NCI-H187 treated with DMSO at 0.1 percent for 48 hours (cell line): ENCODE data around the gene CAMK2D.

Experiments
- DNase-seq: peaks from one replicate; lab custom pipeline; 2025; lab: John Stamatoyannopoulos, UW

CAMK2D gene

GRCh38 chr4:113471146-113471860 lies 290.2 kb downstream of the CAMK2D start:
- no peak for DNase-seq

GRCh38 chr4:113469926-113470325 lies 291.6 kb downstream of the CAMK2D start:
- DNase-seq, result no peak

DNA sequence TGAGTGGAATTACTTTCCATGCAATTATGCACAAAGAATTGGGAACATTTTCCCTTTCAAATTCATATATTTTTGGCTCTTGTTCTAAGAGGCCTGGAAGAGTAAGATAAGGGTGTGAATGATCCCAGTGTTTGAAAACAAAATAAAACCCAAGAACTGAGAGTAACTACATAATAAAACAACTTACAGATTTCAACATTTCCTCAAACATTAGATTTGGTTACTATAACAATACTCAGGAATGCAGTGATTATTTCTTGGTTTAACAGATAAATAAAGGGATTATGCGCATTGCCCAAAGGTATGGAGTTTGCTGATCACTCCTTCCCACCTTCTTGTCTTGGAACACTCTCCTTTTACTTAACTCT lies 292.5 kb downstream of the CAMK2D start:
- no peak for DNase-seq

DNA sequence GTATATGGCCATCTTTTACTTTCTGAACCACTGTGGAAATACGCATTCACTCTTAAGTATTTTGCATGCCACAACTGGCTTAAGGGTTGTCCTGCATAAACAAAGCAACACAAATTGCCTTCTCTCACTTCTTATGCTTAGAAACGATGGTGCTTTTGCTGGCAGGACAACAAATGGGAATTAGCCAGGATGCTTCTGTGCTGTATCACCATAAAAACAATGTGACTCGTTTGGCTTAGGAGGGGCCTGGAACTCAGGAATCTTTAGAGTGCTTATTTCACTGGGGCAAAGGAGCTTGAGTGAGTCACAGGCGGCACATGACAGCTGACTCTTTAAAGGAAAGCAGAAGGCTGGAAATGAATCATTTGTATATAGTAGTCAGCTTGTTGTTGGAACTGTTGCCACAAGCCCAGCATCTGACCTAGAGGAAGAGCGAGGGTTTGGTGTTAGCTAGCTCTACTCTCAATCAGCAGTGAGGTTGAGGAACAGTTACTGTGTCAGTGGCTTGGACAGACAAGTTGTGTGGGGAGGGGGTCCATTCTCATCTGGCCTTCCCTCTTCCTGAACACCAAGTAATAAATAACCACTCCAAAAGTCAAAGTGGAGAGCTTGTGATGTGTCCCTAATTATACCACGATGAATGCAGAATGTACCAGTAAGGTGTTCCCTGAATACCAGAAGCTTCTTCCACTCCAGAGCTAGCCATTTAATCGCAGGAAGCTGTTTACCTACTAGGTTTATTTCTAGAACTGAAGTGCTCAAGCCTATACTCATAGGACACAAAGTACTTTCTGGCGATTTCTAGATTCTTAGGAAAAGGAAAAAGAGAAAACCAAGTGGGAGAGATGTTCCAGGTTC lies 293.1 kb downstream of the CAMK2D start:
- DNase-seq, result no peak

DNA sequence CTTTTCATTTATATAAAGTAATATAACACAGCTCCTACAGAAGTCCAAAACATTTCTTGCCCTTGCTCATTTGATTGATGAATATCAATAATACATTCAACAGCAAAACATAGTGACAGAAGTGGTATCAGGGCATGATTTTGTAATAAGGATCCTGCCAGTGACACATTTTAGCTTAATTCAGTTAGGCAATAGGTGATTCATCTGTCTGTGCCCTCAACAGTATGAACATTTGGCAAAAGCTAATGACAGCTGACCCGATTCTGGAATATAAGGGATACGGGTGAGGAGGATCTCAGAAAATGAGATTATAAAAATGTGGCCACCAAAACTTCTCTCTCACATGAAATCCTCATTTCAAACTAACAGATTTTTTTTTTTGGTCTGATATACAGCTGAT lies 294.0 kb downstream of the CAMK2D start:
- DNase-seq, result no peak

DNA sequence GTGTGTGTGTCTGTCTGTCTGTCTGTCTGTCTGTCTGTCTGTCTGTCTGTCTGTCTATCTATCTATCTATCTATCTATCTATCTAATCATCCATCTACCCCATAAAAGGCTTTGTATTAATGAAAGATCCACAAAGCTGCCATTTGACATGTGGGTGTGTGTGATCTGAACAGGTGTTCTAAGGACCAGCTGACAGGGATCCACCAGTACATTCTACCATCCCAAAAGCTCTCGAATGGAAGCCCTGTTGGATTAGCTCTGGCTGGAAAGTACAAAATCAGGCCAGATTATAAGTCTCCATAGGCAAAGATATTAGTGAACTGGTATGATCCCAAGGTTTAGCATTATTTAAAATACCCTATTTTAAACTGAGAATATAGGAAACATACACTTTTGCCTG lies 299.3 kb downstream of the CAMK2D start:
- no peak for DNase-seq

- DNase-seq, result no peak
Observed at GRCh38 chr4:113461281-113461680, 300.3 kb downstream of the CAMK2D start.

DNA sequence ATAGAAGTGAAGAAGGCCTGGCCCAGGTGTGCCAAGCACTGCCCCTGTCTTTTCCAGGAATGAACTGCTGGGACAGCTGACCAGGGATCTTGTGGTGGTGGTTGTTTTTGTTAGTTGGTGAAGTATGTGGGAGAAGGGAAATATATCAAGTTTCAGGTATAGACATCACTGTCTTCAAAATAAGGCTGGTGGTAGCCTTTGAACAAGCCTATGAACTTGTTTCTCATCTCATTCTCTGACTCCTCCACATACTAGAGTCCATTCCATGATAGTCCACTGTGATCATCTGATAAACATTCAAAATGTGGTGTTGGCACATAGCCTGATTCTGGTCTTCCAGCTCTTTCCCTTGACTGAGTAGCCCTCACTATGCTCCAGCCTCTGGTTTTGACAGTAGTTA lies 303.7 kb downstream of the CAMK2D start:
- DNase-seq, result no peak

DNA sequence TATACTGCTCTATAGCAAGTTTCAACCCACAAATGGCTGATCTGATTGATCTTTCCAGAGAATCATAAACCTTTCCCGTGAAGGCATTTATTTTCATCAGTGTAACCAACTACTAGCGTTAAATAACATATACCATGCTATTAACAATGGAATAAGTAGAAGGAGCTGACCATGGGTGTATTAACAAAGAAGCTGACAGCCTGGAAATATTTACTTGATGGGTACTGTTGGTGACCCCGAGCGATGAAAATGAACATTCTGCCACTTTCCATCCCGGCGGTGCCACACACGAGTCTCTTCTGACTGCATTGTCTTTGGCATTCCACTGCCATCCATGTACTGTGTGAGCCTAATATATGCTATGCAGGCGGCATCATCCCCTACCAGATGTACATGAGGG lies 304.4 kb downstream of the CAMK2D start:
- no peak for DNase-seq

DNA sequence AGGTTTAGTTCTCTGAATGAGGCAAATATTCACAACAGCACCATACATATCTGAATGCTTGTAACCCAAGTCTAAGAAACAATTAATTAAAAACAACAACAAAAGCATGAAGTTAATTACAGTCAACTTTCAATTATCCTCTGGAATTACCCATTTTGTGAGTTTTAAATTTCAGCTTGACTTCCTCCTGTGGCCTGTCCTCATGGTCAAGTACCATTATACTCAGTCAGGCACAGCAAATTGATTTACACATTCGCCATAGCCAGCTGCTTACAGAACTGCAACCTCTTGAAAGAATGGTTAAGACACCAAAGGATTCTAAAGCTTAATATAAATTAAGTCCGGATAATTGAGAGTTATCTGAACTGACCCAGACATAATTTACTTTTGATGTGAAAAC lies 306.5 kb downstream of the CAMK2D start:
- no peak for DNase-seq

DNA sequence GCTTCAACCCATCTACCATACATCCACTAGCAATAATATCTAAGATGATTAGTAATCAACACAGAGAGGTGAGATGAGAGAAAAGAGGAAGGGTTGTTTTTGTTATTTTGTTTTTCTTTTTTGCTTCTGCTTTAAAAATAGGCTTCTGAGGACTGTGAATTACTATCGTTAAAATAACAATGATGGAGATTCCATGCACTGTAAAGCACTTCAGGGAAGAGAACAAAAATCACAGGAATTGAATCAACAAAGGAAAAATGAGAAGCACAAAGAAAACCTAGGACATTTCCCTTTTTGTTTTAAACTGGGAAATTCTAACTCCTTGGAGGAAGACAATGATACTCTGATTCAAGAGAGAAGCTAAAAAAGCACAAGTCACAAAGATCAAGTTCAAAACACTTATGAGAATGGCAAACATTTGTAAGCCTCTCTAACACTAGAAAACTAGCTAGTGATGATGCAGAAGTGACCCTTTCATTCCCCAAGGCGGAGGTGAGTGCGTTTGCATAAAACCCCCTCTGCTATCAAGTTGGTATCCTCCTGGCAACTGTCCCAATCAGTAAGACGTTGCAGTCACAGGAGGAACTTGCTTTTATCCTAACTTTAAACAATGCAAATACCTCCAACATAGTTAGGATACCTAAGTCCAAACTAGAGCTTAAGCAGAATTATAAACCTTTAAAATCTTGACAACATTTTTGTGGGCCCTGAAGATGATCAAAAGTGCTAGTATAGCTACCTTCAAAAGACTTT lies 308.5 kb downstream of the CAMK2D start:
- DNase-seq, result no peak

- DNase-seq, result no peak
Observed at GRCh38 chr4:113452152-113452551, 309.4 kb downstream of the CAMK2D start.

DNA sequence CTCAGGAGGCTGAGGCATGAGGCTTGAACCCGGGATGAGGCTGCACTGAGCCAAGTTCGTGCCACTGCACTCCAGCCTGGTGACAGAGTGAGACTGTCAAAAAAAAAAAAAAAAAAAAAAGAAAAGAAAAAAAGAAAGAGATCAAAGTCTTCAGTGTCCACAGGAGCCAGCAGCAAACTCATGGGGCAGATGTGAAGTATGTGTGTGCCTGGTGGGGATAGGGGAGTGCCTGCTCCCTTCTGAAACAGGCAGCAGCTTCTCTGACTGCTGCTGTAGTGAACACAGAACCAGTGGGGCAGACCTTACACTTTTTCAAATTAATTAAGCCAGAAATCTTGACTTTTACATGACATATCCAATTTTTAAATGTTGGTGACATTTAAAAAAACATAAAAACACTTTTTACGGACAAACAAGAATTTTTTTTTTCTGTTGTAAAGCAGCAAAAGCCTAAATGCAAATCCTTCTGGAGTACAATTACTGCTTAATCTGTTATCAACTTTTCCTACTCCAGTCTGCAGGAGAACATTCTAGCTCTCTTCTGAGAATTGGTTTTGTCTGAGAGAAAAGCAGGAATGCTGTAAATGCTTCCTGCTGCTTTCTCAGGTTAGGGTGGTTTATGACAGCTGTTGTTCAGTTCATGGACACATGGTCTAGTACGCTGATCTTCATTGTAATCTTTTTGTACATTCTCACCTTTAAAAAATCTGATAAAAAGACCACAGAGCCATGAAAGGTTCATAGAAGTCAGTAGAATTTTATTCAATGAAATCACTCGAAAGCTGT lies 311.1 kb downstream of the CAMK2D start:
- DNase-seq, result no peak

GRCh38 chr4:113449410-113449974 lies 312.0 kb downstream of the CAMK2D start:
- DNase-seq, result no peak

DNA sequence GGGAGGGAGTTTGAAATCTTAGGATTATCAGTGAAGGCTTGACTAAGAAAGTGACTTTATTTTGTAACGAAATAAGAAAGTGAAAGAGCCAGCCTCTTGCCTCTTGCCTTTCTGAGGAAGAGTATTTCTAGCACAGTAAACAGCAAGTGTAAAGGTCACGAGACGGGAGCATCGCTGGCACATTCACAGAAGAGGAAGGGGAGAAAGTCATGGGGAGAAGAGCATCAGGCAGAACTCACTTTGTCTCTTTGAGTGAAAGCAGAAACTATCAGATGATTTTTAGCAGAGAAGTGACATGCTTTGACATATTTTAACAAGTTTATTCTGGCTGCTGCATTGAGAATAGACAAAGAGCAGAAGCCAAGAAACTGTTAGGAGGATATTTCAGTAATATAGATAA lies 313.8 kb downstream of the CAMK2D start:
- no peak for DNase-seq

DNA sequence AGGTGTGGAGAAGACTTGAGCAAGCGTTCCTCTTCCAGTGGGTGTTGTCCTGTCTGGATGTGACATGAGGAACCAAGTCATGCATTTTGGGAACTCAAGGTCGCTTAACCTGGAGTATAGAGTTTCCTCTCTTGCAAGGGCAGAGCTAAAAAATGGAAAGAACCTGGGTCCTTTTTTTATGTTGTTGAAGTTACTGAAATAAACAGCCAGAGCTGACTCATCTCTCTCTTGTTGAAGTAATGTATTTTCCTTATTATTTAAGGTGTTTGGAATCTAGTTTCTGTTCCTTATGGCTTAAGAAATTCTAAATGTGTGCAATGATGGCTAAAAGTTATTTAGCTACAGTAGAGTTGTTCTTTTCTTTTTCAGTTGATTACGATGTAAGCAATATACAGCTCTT lies 314.5 kb downstream of the CAMK2D start:
- no peak for DNase-seq

- DNase-seq, result no peak
Observed at GRCh38 chr4:113446019-113446418, 315.5 kb downstream of the CAMK2D start.

DNA sequence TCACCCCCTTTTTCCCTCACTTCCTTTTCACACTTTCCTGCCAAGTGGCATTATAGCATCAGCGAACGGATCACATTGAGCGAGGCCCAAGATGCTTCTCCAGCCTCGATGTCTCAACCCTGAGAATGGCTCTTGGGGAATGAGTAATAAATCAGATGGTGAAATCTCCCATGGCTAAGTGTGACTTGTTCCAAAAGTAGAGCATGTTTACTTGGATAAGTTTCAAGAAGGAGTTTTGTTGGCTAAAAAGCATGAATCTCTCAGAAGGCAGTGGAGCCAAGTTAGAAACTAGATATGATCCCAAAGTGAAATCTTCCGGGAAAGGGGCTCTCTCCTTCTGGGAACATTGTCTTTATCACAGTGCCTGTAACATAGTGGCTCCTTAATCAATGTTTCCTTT lies 316.3 kb downstream of the CAMK2D start:
- DNase-seq, result no peak

- no peak for DNase-seq
Observed at GRCh38 chr4:113444386-113444785, 317.2 kb downstream of the CAMK2D start.

DNA sequence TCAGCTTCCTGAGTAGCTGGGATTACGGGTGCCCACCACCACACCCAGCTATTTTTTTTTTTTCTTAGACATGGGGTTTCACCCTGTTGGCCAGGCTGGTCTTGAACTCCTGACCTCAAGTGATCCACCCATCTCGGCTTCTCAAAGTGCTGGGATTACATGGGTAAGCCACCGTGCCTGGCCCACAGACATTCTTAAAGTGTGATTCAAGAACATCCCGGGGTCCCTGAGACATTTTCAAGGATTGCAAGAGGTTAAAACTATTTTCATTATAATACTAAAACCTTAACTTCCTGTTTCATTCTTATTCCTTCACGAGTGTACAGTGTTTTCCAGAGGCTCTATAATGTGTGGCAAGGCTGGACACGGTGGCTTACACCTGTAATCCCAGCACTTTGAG lies 318.7 kb downstream of the CAMK2D start:
- DNase-seq, result no peak

GRCh38 chr4:113440371-113440770 lies 321.2 kb downstream of the CAMK2D start:
- no peak for DNase-seq

DNA sequence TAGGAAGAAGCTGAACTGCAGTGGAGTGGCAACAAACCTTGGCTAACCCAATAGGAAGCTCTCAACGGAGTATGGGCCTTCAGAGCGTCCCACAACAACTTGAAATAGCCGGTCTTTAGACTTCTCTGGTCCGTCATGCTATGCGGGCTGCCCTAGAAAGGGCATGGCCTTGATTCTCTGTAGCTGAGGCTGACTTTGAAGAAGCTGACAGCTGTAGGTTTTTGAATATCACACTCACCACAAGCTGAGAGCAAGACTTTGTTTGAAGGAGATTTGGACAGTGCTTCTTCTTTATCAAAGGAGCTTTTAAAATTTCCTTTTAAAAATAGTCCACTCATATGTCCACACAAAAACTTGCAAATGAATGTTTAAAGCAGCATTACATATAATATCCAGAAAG lies 322.9 kb downstream of the CAMK2D start:
- DNase-seq, result no peak
